ENCODE data around the gene CASP10. TPM values are rescaled to one million over a fixed set of nuclear protein-coding genes. Genes with fewer than 3 reads are reported as not detected.
A peak's percentile ranks its signal among the peaks of the same experiment; 100 is the strongest.
"Not testable (repeated sequence)": the region's sequence is repeated elsewhere in the genome, so short reads cannot be mapped to it uniquely, and the experiment has no call there.

Gene CASP10
- total RNA-seq, 1 donor from 2014 or later: 2.5 TPM

GRCh38 chr2:201171259-201171814 lies 11.6 kb upstream of the CASP10 start:
- DNase-seq (ENCODE audit: low read depth): no peak
- Histone ChIP-seq H3K4me3 (ENCODE audit: low read depth, low read length) (no peak overlapping the region), H3K36me3 (ENCODE audit: control insufficient read depth, insufficient read depth, low read length) (no peaks in the 10 kb centered on the region), H3K27me3 (ENCODE audit: control insufficient read depth, insufficient read depth, low read length) (no peaks in the 10 kb centered on the region)
- no peak for TF ChIP-seq CTCF (IDR thresholded peaks at IDR 0.05; ENCODE audit: insufficient read depth, low read length, poor library complexity, severe bottlenecking)

DNA sequence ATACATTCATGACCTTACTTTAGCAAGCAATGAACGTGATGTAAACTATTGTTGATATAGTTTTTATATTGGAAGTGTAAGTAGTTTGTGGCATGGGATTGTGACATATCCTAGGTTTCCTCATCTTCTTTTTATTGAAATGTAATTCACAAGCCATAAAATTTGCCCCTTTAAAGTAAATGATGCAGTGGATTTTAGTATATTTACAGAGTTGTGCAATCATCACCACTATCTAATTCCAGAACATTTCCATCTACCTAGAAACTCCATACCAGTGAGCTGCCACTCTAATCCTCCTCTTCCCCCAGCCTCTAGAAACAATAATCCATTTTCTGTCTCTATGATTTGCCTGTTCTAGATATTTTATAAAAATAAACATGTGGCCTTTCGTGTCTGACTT lies 10.7 kb upstream of the CASP10 start:
- H3K4me3 ChIP-seq (ENCODE audit: low read depth, low read length): no peak overlapping the region
- no peak for DNase-seq (ENCODE audit: low read depth)
- no peak for TF ChIP-seq CTCF (IDR thresholded peaks at IDR 0.05; ENCODE audit: insufficient read depth, low read length, poor library complexity, severe bottlenecking)
- H3K36me3 ChIP-seq (ENCODE audit: control insufficient read depth, insufficient read depth, low read length): no peaks in the 10 kb centered on the region
- no peaks in the 10 kb centered on the region for H3K27me3 ChIP-seq (ENCODE audit: control insufficient read depth, insufficient read depth, low read length)

GRCh38 chr2:201174687-201175086 lies 8.3 kb upstream of the CASP10 start:
- no peak for TF ChIP-seq CTCF (IDR thresholded peaks at IDR 0.05; ENCODE audit: insufficient read depth, low read length, poor library complexity, severe bottlenecking)
- no peaks in the 10 kb centered on the region for H3K27me3 ChIP-seq (ENCODE audit: control insufficient read depth, insufficient read depth, low read length)
- DNase-seq (ENCODE audit: low read depth): no peak
- no peaks in the 10 kb centered on the region for H3K36me3 ChIP-seq (ENCODE audit: control insufficient read depth, insufficient read depth, low read length)
- no peak overlapping the region for H3K4me3 ChIP-seq (ENCODE audit: low read depth, low read length)

- Histone ChIP-seq H3K27me3 (ENCODE audit: control insufficient read depth, insufficient read depth, low read length) (no peaks in the 10 kb centered on the region), H3K4me3 (ENCODE audit: low read depth, low read length) (no peak overlapping the region), H3K36me3 (ENCODE audit: control insufficient read depth, insufficient read depth, low read length) (no peaks in the 10 kb centered on the region)
- DNase-seq (ENCODE audit: low read depth): no peak
- no peak for TF ChIP-seq CTCF (IDR thresholded peaks at IDR 0.05; ENCODE audit: insufficient read depth, low read length, poor library complexity, severe bottlenecking)
These were observed 6.9 kb upstream of the CASP10 start for GRCh38 chr2:201176081-201176481.

GRCh38 chr2:201180010-201180409 lies 2.9 kb upstream of the CASP10 start:
- Histone ChIP-seq H3K36me3 (ENCODE audit: control insufficient read depth, insufficient read depth, low read length) (no peaks in the 10 kb centered on the region), H3K27me3 (ENCODE audit: control insufficient read depth, insufficient read depth, low read length) (no peaks in the 10 kb centered on the region), H3K4me3 (ENCODE audit: low read depth, low read length) (no peak overlapping the region)
- DNase-seq (ENCODE audit: low read depth): no peak
- no peak for TF ChIP-seq CTCF (IDR thresholded peaks at IDR 0.05; ENCODE audit: insufficient read depth, low read length, poor library complexity, severe bottlenecking)

- Histone ChIP-seq H3K27me3 (ENCODE audit: control insufficient read depth, insufficient read depth, low read length) (no peaks in the 10 kb centered on the region), H3K4me3 (ENCODE audit: low read depth, low read length) (peak overlapping the region; percentile 5), H3K36me3 (ENCODE audit: control insufficient read depth, insufficient read depth, low read length) (no peaks in the 10 kb centered on the region)
- TF ChIP-seq CTCF (IDR thresholded peaks at IDR 0.05; ENCODE audit: insufficient read depth, low read length, poor library complexity, severe bottlenecking): no peak
- DNase-seq (ENCODE audit: low read depth): no peak
These were observed 405 bp downstream of the CASP10 start for GRCh38 chr2:201183365-201183727.

- H3K27me3 ChIP-seq (ENCODE audit: control insufficient read depth, insufficient read depth, low read length); H3K4me3 ChIP-seq (ENCODE audit: low read depth, low read length); H3K36me3 ChIP-seq (ENCODE audit: control insufficient read depth, insufficient read depth, low read length); DNase-seq (ENCODE audit: low read depth): not testable (repeated sequence)
These were observed 894 bp downstream of the CASP10 start for GRCh38 chr2:201183835-201184234.

- H3K27me3 ChIP-seq (ENCODE audit: control insufficient read depth, insufficient read depth, low read length); DNase-seq (ENCODE audit: low read depth); H3K36me3 ChIP-seq (ENCODE audit: control insufficient read depth, insufficient read depth, low read length); H3K4me3 ChIP-seq (ENCODE audit: low read depth, low read length): not testable (repeated sequence)
These were observed 1.3 kb downstream of the CASP10 start for GRCh38 chr2:201184248-201184647.

All from kidney epithelial cell (primary cell).